NCI-H1092 treated with DMSO at 0.1 percent for 48 hours (cell line): ENCODE data around the gene ELL3.

ENCODE experiments used
- DNase-seq: peaks from one replicate; lab custom pipeline; 2025; lab: John Stamatoyannopoulos, UW

Gene ELL3

GRCh38 chr15:43723151-43723550 lies 53.6 kb downstream of the ELL3 start:
- no peak for DNase-seq
